GM18517 (cell line): ENCODE results near the gene RPS18.
"Not testable (repeated sequence)": the region's sequence is repeated elsewhere in the genome, so short reads cannot be mapped to it uniquely, and the experiment has no call there.

Experiments
- ATAC-seq: cut with Tn5 transposase; IDR thresholded peaks from one replicate; pipeline ENCODE4 v1.9.1; 2021; ENCODE audit warnings: mild to moderate bottlenecking, moderate library complexity; ENCODE audit not compliant: unreplicated experiment

Gene RPS18

GRCh38 chr6:33271468-33272274 lies at the start of gene RPS18, which contains the start of gene VPS52:
TSS of gene RPS18 (plus strand) at chr6:33272075. CDS start at chr6:33272120, 45 bp downstream.
TSS of gene VPS52 (minus strand) at chr6:33271876. CDS start at chr6:33271675, 201 bp downstream.
- peak; percentile 79 for ATAC-seq

- ATAC-seq: not testable (repeated sequence)
Observed at GRCh38 chr6:33226503-33227120, 45.3 kb upstream of the RPS18 start.

DNA sequence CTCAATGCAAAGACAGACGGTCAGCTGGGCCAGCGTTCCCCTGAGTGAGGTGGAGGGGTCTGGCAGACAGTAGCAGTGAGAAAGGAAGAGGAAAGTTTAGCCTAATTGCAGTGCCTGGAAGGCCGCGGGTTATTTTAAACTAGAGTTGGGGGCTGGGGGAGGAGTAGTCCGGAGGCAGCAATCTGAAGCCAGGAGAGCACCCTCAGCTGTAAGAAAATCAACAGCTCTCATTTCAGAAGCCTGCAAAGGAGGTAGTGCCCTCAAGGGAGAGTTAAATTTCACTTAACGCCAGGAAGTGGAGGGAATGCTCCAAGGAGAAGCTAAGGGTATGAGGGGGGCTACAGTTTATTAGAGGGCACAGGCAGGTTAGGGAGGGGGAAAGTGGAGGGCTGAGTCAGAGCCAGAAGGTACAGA lies 36.6 kb upstream of the RPS18 start:
- no peak for ATAC-seq

- no peak for ATAC-seq
Observed at GRCh38 chr6:33236328-33236727, 35.5 kb upstream of the RPS18 start.

DNA sequence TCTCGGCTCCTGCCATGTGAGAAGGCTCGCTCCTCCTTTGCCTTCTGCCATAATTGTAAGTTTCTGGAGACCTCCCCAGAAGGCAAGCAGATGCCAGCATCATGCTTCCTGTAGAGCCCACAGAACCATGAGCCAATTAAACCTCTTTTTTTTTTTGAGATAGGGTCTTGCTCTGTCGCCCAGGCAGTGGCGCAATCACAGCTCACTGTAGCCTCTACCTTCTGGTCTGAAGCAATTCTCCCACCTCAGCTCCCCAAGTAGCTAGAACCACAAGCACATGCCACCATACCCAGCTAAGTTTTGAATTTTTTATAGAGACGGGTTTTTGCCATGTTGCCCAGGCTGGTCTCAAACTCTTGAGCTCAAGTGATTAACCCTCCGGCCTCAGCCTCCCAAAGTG lies 35.0 kb upstream of the RPS18 start:
- no peak for ATAC-seq

GRCh38 chr6:33237741-33238140 lies 34.1 kb upstream of the RPS18 start:
- no peak for ATAC-seq

- no peak for ATAC-seq
Observed at GRCh38 chr6:33241968-33242367, 29.9 kb upstream of the RPS18 start.

GRCh38 chr6:33243476-33243875 lies 28.4 kb upstream of the RPS18 start:
- ATAC-seq: no peak

GRCh38 chr6:33247977-33248642 lies 23.8 kb upstream of the RPS18 start:
- peak; percentile 41 for ATAC-seq

DNA sequence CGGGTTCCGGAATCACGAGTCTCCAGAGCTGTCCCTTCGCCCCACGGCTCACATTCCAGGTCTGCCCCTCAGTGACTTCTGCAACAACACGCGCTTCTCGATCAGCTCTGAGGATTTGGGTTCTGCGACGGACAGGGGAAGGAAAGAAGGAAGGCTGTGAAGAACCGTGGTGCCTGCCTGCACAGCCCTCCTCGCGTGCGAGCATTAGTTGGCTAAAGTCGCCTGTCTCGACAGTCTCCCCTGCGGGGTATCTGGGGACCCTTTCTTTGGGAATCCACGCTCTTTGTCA lies 23.3 kb upstream of the RPS18 start:
- peak; percentile 4 for ATAC-seq

- ATAC-seq: peak; percentile 87
Observed at GRCh38 chr6:33248932-33249731, 22.7 kb upstream of the RPS18 start.

- no peak for ATAC-seq
Observed at GRCh38 chr6:33249732-33250630, 21.9 kb upstream of the RPS18 start.

- no peak for ATAC-seq
Observed at GRCh38 chr6:33250731-33251130, 21.1 kb upstream of the RPS18 start.

GRCh38 chr6:33251395-33252012 lies 20.4 kb upstream of the RPS18 start:
- ATAC-seq: no peak

DNA sequence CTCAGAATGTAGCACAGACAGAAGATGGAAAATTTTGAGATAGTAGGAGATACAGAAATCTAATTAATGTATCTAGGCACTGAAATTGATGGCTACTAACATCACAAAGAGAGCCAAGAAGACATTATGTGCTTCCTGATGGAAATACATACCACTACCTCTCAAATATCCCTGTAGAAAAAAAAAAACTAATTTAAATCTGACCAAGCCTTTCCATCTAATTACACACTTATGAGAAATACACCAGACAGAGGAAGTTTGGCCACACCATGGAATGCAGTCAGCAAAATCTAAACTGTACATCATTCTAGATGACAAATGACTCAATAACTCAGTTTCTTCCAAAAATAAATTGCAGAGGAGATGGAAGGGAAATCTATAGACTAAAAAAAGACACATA lies 19.1 kb upstream of the RPS18 start:
- no peak for ATAC-seq

- no peak for ATAC-seq
Observed at GRCh38 chr6:33254591-33254990, 17.3 kb upstream of the RPS18 start.

DNA sequence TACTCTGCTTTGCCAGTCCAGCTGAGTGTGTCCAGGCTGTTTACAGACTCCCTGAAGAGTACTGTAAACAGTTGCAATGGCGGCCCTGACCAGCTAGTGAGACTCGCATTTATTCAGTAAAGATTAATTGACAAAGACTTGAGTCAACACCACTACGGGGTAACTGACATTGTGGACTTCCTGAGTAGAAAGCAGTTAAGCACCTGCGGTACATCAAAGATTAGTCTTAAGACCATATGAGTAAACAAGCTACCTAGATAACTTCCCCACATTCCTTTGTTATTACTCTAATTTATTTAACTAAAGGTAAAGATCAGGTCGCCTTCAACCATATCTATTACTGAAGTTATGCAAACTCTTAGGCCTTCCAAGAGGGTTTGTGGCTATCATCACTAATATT lies 12.8 kb upstream of the RPS18 start:
- no peak for ATAC-seq

- ATAC-seq: not testable (repeated sequence)
Observed at GRCh38 chr6:33262490-33262889, 9.4 kb upstream of the RPS18 start.

- ATAC-seq: no peak
Observed at GRCh38 chr6:33264015-33264414, 7.9 kb upstream of the RPS18 start.

- ATAC-seq: peak; percentile 21
Observed at GRCh38 chr6:33271117-33271467, 783 bp upstream of the RPS18 start.
